ENCODE results near the gene ATP2A1. TPM values are rescaled to one million over a fixed set of nuclear protein-coding genes. Genes with fewer than 3 reads are reported as not detected.

Gene ATP2A1
- total and polyA plus RNA-seq, 2 of the 4 experiments (the other 2 are of a cell fraction) = under 0.01 to 0.63 TPM

DNA sequence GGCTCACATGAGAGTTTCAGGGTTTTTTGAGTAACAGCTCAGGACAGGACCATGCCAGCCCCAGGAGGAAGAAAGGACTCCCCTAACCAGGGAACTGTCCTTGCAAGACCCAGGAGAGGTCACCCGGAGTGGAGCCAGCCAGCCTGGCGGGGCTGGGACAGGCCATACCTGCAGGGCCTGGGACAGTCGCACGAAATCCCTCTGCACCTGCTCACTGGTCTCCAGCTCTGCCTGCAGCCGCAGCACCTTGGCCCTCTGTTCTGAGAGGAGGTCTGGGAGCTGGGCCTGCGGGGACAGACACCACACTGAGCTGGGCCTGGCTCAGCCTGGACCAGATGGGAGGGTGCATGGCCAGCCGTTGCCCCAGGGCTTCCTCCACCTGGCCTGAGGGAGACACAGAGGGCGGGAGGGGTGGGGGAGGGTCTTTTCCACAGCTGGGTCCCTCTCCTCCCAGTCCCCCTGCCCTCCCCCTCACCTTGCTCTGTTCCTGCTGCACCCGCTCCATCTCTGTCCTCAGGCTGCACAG, 27.0 kb downstream of the ATP2A1 start:
- no peak overlapping the region for H2AK5ac ChIP-seq (ENCODE audit: low read depth, low read length)
- H3K9ac ChIP-seq (ENCODE audit: low read depth, low read length) = no peak overlapping the region
- no peaks in the 10 kb centered on the region for H3K79me1 ChIP-seq (ENCODE audit: low read depth in 1 of 2, low read length in 2 of 2)
- no peak overlapping the region for H3K4ac ChIP-seq (ENCODE audit: low read depth, low read length)
- peaks cover 16% of the 10 kb centered on the region for H3K36me3 ChIP-seq (ENCODE audit: control insufficient read depth, insufficient read depth, low read length)
- H4K5ac ChIP-seq (ENCODE audit: low read depth, low read length) = no peak overlapping the region
- no peaks in the 10 kb centered on the region for H4K20me1 ChIP-seq (ENCODE audit: insufficient read depth, low read length)
- no peaks in the 10 kb centered on the region for H3K4me1 ChIP-seq (ENCODE audit: control insufficient read depth, insufficient read depth, low read length)
- no peaks in the 10 kb centered on the region for H3K27me3 ChIP-seq (ENCODE audit: control insufficient read depth, insufficient read depth, low read length)
- no peak overlapping the region for H4K8ac ChIP-seq (ENCODE audit: low read depth in 2 of 2, low read length in 2 of 2)
- in situ Hi-C loops (cut with MboI; ENCODE audit: low sequenced_read_pairs) = no loop called here
- no peaks in the 10 kb centered on the region for H3K9me1 ChIP-seq (ENCODE audit: insufficient read depth, low read length)
- no TSS peak for BruUV-seq (replicated peaks)
- CTCF ChIA-PET = no interaction called here
- dilution Hi-C loops (cut with HindIII; ENCODE audit: low sequenced_read_pairs, unreplicated experiment) = no loop called here
- no peak overlapping the region for H3K23ac ChIP-seq (ENCODE audit: low read depth, low read length)
- no peak overlapping the region for H4K91ac ChIP-seq (ENCODE audit: insufficient read depth, low read depth, low read length)
- no peak overlapping the region for H3K18ac ChIP-seq (ENCODE audit: low read depth, low read length)
- DNase-seq (no peak), ATAC-seq (ENCODE audit: low read depth) (no peak)
- TF ChIP-seq ELK1 (IDR thresholded peaks at IDR 0.05; ENCODE audit: borderline replicate concordance, low read depth, low read length) (no peak), RFX5 (IDR thresholded peaks at IDR 0.05; ENCODE audit: low read depth, low read length) (no peak), MAZ (IDR thresholded peaks at IDR 0.05; ENCODE audit: borderline replicate concordance, low read depth, low read length) (no peak), NFE2L2 (IDR thresholded peaks at IDR 0.05; ENCODE audit: low read depth, low read length) (no peak)
- TF ChIP-seq, protein P1, sequence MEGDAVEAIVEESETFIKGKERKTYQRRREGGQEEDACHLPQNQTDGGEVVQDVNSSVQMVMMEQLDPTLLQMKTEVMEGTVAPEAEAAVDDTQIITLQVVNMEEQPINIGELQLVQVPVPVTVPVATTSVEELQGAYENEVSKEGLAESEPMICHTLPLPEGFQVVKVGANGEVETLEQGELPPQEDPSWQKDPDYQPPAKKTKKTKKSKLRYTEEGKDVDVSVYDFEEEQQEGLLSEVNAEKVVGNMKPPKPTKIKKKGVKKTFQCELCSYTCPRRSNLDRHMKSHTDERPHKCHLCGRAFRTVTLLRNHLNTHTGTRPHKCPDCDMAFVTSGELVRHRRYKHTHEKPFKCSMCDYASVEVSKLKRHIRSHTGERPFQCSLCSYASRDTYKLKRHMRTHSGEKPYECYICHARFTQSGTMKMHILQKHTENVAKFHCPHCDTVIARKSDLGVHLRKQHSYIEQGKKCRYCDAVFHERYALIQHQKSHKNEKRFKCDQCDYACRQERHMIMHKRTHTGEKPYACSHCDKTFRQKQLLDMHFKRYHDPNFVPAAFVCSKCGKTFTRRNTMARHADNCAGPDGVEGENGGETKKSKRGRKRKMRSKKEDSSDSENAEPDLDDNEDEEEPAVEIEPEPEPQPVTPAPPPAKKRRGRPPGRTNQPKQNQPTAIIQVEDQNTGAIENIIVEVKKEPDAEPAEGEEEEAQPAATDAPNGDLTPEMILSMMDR (conservative IDR thresholded peaks at IDR 0.05; ENCODE audit: low read depth, low read length) = no peak
- no peak overlapping the region for H3K27ac ChIP-seq (ENCODE audit: insufficient read depth, low read length)
- H2BK120ac ChIP-seq (ENCODE audit: low read depth, low read length) = no peak overlapping the region
- no peak overlapping the region for H2AK9ac ChIP-seq (replicated peaks; ENCODE audit: low read depth, low read length, poor library complexity)
- POLR2A ChIA-PET (ENCODE audit: unreplicated experiment) = no interaction called here
- no peak overlapping the region for H3K14ac ChIP-seq (replicated peaks; ENCODE audit: low read depth, low read length)
- no peak overlapping the region for H2BK15ac ChIP-seq (ENCODE audit: low read depth, low read length)
- H2BK20ac ChIP-seq (ENCODE audit: low read depth, low read length) = no peak overlapping the region
- WGBS, 2 experiments (ENCODE audit: extremely low coverage in 2 of 2, insufficient read length in 1 of 2) = 84% methylated on average over 4 of the region's 9 CpGs; no CpG with 5 or more reads in 1 of the 2 experiments
- H2AFZ ChIP-seq (replicated peaks; ENCODE audit: low read length, poor library complexity) = no peak overlapping the region
- intact Hi-C loops (cut with micrococcal nuclease) = no loop called here
- H3K9me3 ChIP-seq (ENCODE audit: control insufficient read depth, insufficient read depth, low read length) = no peaks in the 10 kb centered on the region
- no peak overlapping the region for H3K4me2 ChIP-seq (ENCODE audit: low read depth, low read length)
- no peak overlapping the region for H3K4me3 ChIP-seq (ENCODE audit: insufficient read depth, low read depth, low read length)
- H3K56ac ChIP-seq (ENCODE audit: extremely low read depth, insufficient read depth, low read length) = no peak overlapping the region
- no peak overlapping the region for H2BK5ac ChIP-seq (ENCODE audit: low read depth, low read length, poor library complexity, severe bottlenecking)
